K562 (cell line): ENCODE measurements around the gene C1orf56. TPM values are rescaled to one million over a fixed set of nuclear protein-coding genes. Genes with fewer than 3 reads are reported as not detected.

ENCODE experiments used
- ATAC-seq: fragments of 200-7000 bp; cut with Tn5 transposase; 3 replicates; pipeline ENCODE4 v1.9.1; 2020; ENCODE audit warnings: moderate library complexity
- BruUV-seq: library from RNA; stranded (reverse); fragments of 400-500 nt; replicated peaks from 2 replicates; lab custom pipeline; 2021; lab: Mats Ljungman, UMichigan
- CTCF ChIA-PET: fragments of 300-600 bp; formaldehyde crosslinking; extraction: SDS; loops from one replicate; lab custom pipeline; 2021; ENCODE audit warnings: low intra/inter-chr PET ratio; lab: Yijun Ruan, JAX
- POLR2A ChIA-PET: fragments of 300-600, 350-650 bp; sonication (Branson Sonifier 250); formaldehyde crosslinking; extraction: SDS; loops from one replicate; lab custom pipeline; 2021; ENCODE audit warnings: antibody characterized with exemption, inconsistent platforms; lab: Yijun Ruan, JAX
- DNase-seq, 4 experiments: peaks; one replicate each; pipeline versions ENCODE4 v3.0.0 to v3.0.0-alpha.2; 2011 to 2018; ENCODE audit warnings: low spot score in 3 of 4, mixed read lengths in 3 of 4; ENCODE audit errors: extremely low read depth in 1 of 4
- FAIRE-seq: peaks from 2 replicates; lab custom pipeline; 2011; peaks lifted over from hg19 to GRCh38; lab: Jason Lieb, UNC
- H2AFZ ChIP-seq: 2 replicates; pipeline ENCODE4 v1.6.0; 2011; ENCODE audit warnings: low read depth, low read length, control low read depth, inconsistent platforms
- H3K27ac ChIP-seq: fragments of 200-600 bp; 3 replicates; pipeline ENCODE4 v1.8.0; 2011; ENCODE audit warnings: low read depth, mild to moderate bottlenecking, control low read depth, inconsistent platforms, low read length, moderate library complexity, mixed read lengths; ENCODE audit errors: extremely low read depth
- H3K27me3 ChIP-seq, 2 experiments: fragments of 300-600 bp in 1 of 2; 2 replicates in 1 of 2; 3 replicates in 1 of 2; pipeline versions ENCODE4 v1.6.0 to v1.8.0; 2011; ENCODE audit warnings: inconsistent platforms in 2 of 2, low read length in 2 of 2, mild to moderate bottlenecking in 1 of 2, mixed read lengths in 1 of 2, moderate library complexity in 1 of 2; ENCODE audit not compliant: control insufficient read depth in 2 of 2, insufficient read depth in 2 of 2
- H3K36me3 ChIP-seq: fragments of 300-600 bp; 3 replicates; pipeline ENCODE4 v1.8.0; 2011; ENCODE audit warnings: mild to moderate bottlenecking, low read length, inconsistent platforms; ENCODE audit not compliant: control insufficient read depth, insufficient read depth
- H3K4me1 ChIP-seq, 2 experiments: fragments of 200-600 bp in 1 of 2; replicated peaks in 1 of 2; 2 replicates in 1 of 2; 3 replicates in 1 of 2; pipeline versions ENCODE4 v1.5.1 to v1.8.0; 2011; ENCODE audit warnings: inconsistent platforms in 2 of 2, low read length in 2 of 2, mild to moderate bottlenecking in 1 of 2, mixed read lengths in 1 of 2, moderate library complexity in 1 of 2; ENCODE audit not compliant: control insufficient read depth in 2 of 2, insufficient read depth in 2 of 2
- H3K4me2 ChIP-seq: 2 replicates; pipeline ENCODE4 v1.6.1; 2011; ENCODE audit warnings: low read length, control low read depth, inconsistent platforms, mixed read lengths; ENCODE audit not compliant: insufficient read depth
- H3K4me3 ChIP-seq: fragments of 200-600 bp; sonication (generic), shearing (Covaris generic); 2 replicates; pipeline ENCODE4 v1.5.1; 2016; ENCODE audit warnings: control low read depth, inconsistent platforms
- H3K79me2 ChIP-seq: fragments of 200-600 bp; 3 replicates; pipeline ENCODE4 v1.8.0; 2011; ENCODE audit warnings: low read length, inconsistent platforms; ENCODE audit not compliant: control insufficient read depth, insufficient read depth
- H3K9ac ChIP-seq, 2 experiments: 2 replicates each; pipeline versions ENCODE4 v1.6.0 to v1.6.1; 2011; ENCODE audit warnings: low read depth in 2 of 2, low read length in 2 of 2, control low read depth in 1 of 2, inconsistent platforms in 1 of 2, mild to moderate bottlenecking in 1 of 2, mixed read lengths in 1 of 2; ENCODE audit not compliant: insufficient read depth in 1 of 2
- H3K9me1 ChIP-seq: one replicate; pipeline ENCODE4 v1.6.0; 2011; ENCODE audit warnings: inconsistent platforms, mild to moderate bottlenecking, low read length, moderate library complexity; ENCODE audit not compliant: control insufficient read depth, insufficient read depth
- H3K9me3 ChIP-seq: replicated peaks from 2 replicates; pipeline ENCODE4 v1.5.1; 2011; ENCODE audit warnings: low read depth, low read length, inconsistent platforms; ENCODE audit not compliant: control insufficient read depth, insufficient read depth
- H4K20me1 ChIP-seq: replicated peaks from 2 replicates; pipeline ENCODE4 v1.6.1; 2011; ENCODE audit warnings: low read length, inconsistent platforms, mixed read lengths; ENCODE audit not compliant: control insufficient read depth, insufficient read depth
- AFF4 ChIP-seq: sonication (generic); formaldehyde crosslinking; IDR thresholded peaks from 2 replicates; pipeline ENCODE4 v1.8.0; 2023; ENCODE audit warnings: mild to moderate bottlenecking, missing genetic modification reagents
- CBFA2T2 ChIP-seq: fragments of 450-650 bp; conservative IDR thresholded peaks from 2 replicates; pipeline ENCODE4 v1.6.1; 2017; ENCODE audit warnings: mild to moderate bottlenecking
- CBFA2T3 ChIP-seq: fragments of 450-650 bp; IDR thresholded peaks from 2 replicates; pipeline ENCODE4 v1.6.1; 2017
- SOX6 ChIP-seq: fragments of 450-650 bp; IDR thresholded peaks from 2 replicates; pipeline ENCODE4 v1.6.1; 2014; ENCODE audit warnings: mild to moderate bottlenecking
- TAL1 ChIP-seq: fragments of 450-650 bp; IDR thresholded peaks from 2 replicates; pipeline ENCODE4 v1.6.1; 2016; ENCODE audit warnings: mild to moderate bottlenecking
- WGBS: fragments of 100-300 bp; shearing (Covaris generic); methylation state at CpG from one replicate; pipeline ENCODE4 v1.1.6; 2016; ENCODE audit warnings: low coverage, mixed read lengths; ENCODE audit not compliant: insufficient coverage; ENCODE audit errors: missing lambda C conversion rate; 5-methylcytosine and 5-hydroxymethylcytosine counted together
- in situ Hi-C: fragments of 300-500 bp; cut with MboI; formaldehyde crosslinking; loops from 4 replicates; pipeline ENCODE4 v1.15.0; 2018; ENCODE audit warnings: inconsistent platforms, mixed read lengths
- intact Hi-C: fragments of 100-400 bp; cut with micrococcal nuclease; formaldehyde crosslinking; loops from 2 replicates; pipeline ENCODE4 v1.14.2; 2022
- polyA plus RNA-seq, 8 experiments: library from polyadenylated mRNA; depleted of rRNA in 4 of 8; stranded (reverse) in 5 of 8; unstranded in 3 of 8; fragments of >200 nt; fragmentation: Nextera tagmentation in 2 of 8; fragmentation: Illumina TruSeq in 1 of 8; extraction: Ambion mirVana in 2 of 8; extraction: Trizol in 1 of 8; gene quantifications; 2 replicates each; pipeline versions ENCODE4 v1.2.1 to v1.2.3, GENCODE V29; 2011 to 2014; ENCODE audit warnings: inconsistent platforms in 1 of 8, missing spikeins in 1 of 8
- total RNA-seq, 7 experiments: library from RNA; depleted of rRNA in 6 of 7; stranded (reverse); fragments of >200 nt in 6 of 7; fragmentation: Illumina TruSeq in 2 of 7; extraction: Trizol in 2 of 7; gene quantifications; 2 replicates each; pipeline versions ENCODE4 v1.2.1 to v1.2.3, GENCODE V29; 2011 to 2021; ENCODE audit warnings: low replicate concordance in 1 of 7

The C1orf56 gene
- total and polyA plus RNA-seq, 9 of the 15 experiments (the other 6 are each of a cell fraction or from before 2014, with no cell fraction given), result 0.18 to 15.7 (median 1.1) TPM

- H3K36me3 ChIP-seq, result peaks cover 11% of the 10 kb centered on the region; the same call in 2 of the 3 replicates
- ATAC-seq (no peak), DNase-seq (no peak), FAIRE-seq (peak; percentile 48)
- ChIA-PET POLR2A (interaction anchor here (5.1 kb wide), 1 partner anchor 9 kb away, joined by 36 read pairs; the partner anchor contains the start of gene C1orf56), CTCF (no interaction called here)
- peaks cover 4 to 9% of the 10 kb centered on the region in 2 experiments; a peak in 2 of 5 replicates for H3K4me1 ChIP-seq
- H3K4me3 ChIP-seq, result no peak overlapping the region
- in situ Hi-C loops (no loop called here), intact Hi-C loops (no loop called here)
- no peak overlapping the region for H3K9ac ChIP-seq
- BruUV-seq, result no TSS peak
- H2AFZ ChIP-seq, result no peak overlapping the region
- H3K4me2 ChIP-seq, result no peak overlapping the region
- no peaks in the 10 kb centered on the region for H3K9me3 ChIP-seq
- 4% methylated on average over 3 of the region's 3 CpGs for WGBS
- TF ChIP-seq SOX6 (peak; percentile 53; the same call in 1 of the 2 replicates), CBFA2T3 (peak; percentile 71), TAL1 (peak; percentile 15; the same call in 1 of the 2 replicates), AFF4 (no peak), CBFA2T2 (peak; percentile 24; the same call in 1 of the 2 replicates)
- no peaks in the 10 kb centered on the region for H3K79me2 ChIP-seq
- H3K27me3 ChIP-seq, result no peaks in the 10 kb centered on the region
- H3K9me1 ChIP-seq, result no peaks in the 10 kb centered on the region
- H4K20me1 ChIP-seq, result no peaks in the 10 kb centered on the region
- H3K27ac ChIP-seq, result no peak overlapping the region
Observed at GRCh38 chr1:151039521-151039920, 8.0 kb upstream of the C1orf56 start.
